ENCODE data around the gene SEC14L1.
"Not testable (repeated sequence)": the region's sequence is repeated elsewhere in the genome, so short reads cannot be mapped to it uniquely, and the experiment has no call there.

Gene SEC14L1

DNA sequence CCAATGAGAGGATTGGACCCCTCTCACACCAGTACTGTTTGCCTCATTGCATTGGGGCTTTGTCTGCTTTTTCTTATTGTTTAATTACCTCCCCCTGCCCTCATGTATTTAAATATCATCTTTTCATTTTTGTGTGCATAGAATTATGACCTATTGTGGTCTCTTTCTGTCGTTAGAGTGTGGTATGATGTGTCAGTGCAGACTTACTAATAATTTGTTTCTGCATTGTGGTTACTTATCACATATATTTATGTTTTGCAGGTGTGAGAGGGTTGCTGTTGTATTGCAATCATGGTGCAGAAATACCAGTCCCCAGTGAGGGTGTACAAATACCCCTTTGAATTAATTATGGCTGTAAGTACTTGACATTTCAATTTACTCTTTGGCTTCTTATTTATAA, 2.5 kb downstream of the SEC14L1 start:
- DNase-seq, result no peak

DNA sequence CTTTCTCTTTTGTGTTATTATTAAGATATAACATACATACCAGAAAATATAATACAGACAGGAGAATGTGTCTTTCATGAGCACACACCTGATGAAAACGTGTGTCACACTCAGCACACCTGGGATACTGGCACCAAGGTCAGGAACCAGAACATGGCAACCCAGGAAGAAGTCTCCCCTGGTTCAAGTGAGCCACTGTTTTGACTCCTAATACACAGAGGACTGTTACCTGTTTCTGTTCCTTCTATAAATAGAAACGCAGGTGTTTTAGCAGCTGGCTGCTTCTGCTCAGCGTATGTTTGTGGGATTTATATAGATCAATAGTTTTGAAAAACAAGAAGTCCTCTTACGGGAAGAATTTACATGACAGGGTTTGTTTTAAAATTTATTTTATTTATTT, 3.5 kb downstream of the SEC14L1 start:
- DNase-seq, result no peak

DNA sequence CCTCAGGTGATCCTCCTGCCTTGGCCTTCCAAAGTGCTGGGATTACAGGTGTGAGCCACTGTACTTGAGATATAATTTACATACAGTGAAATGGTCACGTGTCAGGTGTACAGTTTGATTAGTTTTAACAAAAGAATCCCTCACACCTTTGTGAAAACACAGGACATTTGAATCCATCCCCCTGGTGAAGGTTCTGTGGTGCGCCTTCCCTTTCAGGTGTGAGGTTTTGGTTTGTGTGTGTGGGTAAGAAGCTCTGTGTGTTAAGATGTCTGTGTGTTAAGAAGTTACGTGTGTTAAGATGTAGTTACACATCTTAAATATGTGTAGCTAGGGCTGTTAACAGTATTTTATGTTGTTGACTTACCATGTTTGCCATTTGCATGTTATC, 4.4 kb downstream of the SEC14L1 start:
- no peak for DNase-seq

DNA sequence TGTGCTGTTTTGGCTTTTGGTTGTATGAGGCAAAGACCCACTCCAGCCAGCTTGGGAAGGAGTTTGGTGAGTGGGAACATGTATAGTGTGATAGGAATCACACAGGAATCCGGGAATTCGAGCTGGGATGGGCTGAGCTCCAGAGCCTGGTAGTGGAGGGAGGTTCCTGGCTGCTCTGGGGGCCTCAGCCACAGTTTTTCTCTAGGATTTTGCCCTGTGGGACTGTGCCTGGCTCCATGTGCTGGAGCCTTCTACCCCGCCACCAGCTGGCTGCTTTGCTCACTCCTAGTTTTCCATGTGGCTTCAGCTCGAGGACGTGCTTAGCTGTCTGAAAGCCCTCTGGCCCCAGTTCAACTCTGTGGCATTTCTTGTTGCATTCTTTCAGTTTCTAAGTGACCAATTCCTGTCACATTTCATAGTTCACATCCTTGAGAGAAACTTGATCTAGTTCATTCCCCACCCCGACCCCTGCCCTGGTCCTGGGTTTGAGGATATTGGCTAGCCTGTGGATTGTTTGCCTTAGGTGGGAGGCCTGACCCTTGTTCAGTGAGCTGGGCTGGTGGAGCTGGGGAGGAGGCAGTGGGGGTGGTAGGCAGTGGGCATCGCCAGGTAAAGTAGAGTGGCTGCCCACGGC, 5.0 kb downstream of the SEC14L1 start:
- no peak for DNase-seq

DNA sequence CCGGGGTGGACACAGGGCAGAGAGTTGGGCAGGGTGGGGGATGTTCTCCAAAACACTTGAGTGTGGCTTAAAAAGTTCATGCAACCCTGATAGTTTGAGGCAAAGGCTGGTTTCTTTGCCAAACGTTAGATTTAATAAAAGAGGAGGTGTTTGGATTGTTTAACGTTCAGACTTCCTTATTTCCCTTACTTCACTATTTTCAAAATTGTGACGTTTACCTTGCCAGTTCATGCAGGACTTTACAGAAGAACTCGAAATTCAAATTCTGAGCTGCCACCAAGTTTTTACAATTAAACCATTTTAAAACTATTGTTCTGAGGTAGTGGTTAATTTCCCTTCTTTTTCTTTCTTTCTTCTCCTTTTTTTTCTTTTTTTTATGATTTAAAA, 5.5 kb downstream of the SEC14L1 start:
- no peak for DNase-seq

DNA sequence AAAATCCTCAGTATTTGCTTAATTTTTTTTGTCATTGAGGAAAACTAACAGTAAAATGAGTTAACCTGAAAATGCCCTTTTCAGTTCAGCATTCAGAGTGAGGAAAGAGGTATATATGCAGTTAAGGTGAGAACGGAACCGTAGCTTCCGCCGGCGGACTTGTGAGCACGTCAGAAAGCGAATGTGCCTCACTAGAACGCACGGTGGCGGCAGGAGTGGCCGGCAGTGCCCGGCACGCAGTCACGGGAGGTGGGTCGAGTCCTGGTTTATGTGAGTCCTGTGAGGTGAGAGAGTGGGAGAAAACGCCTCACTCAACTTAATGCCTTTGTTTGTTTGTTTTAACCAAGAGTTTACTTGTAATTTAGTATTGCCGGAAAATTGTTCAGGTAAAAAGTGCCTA, 6.1 kb downstream of the SEC14L1 start:
- no peak for DNase-seq

DNA sequence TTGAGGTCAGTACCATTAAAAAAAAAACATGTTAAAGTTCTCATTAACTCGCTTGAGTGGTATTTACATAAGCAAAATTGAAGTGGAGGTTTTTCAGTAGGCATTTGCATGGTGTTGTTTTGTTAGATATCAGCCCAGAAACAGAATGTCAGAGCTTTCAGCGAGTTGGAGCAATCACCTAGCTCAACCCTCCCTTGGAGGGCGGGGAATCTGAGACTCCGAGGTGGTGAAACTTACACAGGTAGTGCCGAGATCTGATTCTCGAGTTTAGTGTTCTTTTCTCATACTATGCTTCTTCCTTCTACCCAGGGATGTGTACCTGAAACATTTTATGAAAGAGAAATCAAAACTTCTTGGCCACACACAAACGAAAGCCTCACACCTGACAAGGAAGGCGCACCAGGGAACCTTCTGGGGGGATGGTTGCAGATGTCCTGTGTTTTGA, 6.6 kb downstream of the SEC14L1 start:
- DNase-seq, result no peak

DNA sequence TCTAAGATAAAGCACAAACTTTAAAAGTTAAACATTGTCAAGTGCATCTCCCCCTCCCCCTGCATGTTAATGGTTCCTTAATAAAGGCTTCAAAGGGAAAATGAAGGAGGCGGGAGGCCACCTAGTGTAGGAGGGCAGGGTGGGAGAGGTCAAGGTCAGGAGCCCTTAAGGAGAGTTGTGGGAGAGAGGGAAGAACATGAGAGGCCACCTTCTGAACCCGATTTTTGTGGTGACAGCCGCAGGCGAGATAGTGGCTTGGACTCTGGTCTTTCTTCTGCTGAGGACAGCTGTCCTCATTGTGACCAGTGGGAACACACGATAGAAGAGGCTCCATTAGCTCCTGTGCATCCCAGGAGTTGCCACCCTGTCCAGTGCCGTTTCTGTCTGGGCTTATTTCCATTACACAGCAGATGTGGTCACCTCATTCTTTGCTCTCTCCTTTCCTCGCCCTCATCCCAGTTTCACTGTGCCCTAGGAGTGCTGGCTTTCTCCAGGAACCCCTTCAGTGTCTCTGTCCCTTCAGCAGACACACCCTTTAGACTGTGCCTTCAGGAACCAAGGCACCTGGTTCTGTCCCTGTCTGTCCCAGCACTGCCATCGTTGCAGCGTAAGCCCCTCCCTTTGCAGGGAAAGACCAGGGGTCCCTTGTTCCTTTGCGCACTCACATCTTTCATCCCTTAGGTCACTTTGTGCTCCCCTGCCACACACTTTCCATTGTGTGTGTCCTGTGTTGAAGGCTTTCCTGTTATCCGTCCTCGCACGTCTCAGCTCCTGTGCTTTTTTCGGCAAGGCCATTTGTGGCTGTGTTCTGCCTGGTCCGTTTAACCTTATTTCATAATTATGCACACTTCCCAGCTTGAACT, 7.5 kb downstream of the SEC14L1 start:
- DNase-seq, result no peak

DNA sequence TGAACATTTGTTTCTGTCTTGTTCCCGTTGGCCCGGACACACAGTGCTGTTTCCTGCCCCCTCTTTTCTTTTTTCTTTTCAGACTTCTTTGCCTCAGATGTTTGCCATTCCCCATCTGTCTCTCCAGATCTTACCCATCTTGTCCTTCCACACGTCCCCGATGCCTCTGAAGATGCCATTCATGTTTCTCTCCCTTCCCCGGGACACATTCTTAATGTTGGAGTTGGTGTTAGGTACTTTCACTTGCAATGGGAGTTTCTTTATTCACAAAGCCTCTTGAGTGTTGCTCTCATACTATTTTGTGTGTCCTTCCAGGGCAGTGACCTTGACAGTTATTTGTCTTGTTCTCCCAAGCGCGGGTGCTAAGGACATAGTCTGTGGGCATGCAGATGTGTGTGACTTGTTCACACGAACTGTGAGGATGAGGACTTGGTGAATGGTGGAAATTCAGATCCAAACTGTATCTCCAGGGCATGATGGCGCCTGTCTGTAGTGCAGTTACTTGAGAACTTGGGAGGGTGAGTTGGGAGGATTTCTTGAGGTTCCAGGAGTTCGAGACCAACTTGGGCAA, 8.3 kb downstream of the SEC14L1 start:
- no peak for DNase-seq

DNA sequence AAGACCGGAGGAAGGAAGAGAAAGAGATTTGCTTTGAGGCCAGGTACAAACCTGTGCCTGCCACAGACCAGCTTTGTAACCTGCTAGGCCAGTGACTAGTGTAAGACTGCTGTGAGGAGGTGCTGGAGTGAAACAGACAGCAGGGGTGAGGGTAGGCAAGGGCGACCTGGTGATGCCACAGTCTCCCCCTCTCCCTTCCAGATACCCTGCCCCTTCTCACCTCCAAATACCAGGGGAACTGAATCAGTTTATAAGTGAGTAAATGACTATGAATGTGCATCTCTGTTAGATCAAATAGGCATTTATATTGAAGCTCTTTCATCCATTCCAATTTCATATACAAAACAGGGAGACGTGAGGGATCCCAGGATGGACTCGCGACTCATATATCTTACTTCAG, 9.4 kb downstream of the SEC14L1 start:
- no peak for DNase-seq

DNA sequence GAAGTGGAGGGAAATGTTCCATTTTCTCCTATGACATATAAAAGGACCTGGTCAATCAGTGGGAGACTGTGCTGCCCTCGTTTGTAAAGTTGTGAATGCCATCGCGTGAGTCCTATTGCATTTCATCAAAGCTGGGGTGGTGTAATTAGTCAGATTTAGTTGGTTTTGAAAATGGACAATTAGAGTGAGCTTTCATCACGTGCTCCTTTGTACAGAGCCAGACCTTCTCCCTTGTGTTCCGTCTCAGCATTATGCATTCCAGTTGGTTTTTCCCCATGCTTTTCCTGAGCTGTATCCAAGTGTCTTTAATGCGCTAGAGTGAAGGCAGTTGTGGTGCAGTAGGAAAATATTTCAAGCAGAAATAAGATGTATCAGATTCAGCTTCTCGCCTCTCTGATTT, 10.4 kb downstream of the SEC14L1 start:
- no peak for DNase-seq

DNA sequence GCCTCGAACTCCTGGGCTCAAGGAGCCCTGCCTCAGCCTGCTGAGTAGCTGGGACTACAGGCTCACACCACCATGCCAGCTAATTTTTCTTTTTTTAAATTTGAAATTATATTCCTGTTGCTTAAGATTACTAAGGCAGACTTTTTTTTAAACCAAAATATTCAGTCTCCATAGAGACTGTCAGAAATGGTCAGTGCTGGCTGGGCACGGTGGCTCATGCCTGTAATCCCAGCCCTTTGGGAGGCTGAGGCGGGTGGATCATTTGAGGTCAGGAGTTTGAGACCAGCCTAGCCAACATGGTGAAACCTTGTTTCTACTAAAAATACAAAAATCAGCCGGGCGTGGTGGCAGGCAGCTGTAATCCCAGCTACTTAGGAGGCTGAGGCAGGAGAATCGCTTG, 11.3 kb downstream of the SEC14L1 start:
- not testable (repeated sequence) for DNase-seq

DNA sequence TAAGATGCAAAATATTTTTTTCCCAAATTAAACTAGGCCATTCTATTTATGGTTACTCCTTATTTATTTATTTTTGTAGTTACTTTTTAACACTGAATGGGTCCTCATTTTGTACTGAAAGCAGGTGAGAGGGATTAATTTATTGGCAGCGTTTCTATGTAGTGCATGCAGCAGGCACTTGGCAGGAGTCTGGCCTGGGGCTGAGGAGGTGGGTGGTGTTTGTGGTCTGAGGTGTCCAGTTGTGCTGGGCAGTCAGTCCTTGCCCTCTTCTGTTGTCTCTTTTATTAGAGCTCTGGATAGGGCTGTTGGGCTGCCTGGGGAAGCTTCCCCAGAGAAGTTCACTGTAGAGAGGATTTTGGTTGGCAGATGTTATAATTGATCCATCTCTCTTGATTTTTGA, 12.7 kb downstream of the SEC14L1 start:
- DNase-seq, result no peak

DNA sequence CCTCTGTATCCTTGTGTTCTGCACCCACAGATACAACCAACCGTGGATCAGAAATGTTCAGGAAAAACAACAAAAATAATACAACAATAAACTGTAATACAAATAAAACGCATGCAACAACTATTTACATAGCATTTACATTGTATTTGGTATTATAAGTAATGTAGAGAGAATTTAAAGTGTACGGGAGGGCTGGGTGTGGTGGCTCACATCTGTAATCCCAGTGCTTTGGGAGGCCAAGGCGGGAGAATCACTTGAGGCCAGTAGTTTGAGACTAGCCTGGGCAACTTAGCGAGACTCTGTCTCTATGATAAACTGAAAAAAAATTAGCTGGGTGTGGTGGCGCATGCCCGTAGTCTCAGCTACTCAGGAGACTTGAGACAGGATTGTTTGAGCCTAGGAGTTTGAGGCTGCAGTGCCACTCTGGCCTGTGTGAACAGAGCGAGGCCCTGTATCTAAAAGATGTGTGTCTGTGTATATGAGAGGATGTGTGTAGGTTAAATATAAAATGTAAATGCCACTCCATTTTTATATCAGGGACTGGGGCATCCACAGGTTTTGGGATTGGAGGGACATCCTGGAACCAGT, 13.3 kb downstream of the SEC14L1 start:
- no peak for DNase-seq

DNA sequence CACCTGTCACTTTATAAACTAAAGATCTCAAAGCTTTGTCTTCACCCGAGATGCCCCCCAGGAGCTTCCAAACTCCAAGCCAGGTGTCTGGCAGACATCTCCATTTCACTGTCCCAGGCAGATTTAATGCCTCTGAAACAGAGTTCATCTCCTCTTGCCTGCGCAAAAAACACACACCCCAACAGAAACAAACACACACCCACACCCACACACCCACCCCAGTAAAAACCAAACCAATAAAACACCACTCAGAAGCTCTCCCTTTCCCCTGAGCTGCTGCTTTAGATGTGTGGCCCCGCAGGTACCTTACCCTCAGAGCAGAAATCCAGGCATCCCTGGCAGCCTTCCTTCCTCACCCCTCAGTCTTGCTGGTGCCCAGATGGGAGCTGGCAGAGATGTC, 14.4 kb downstream of the SEC14L1 start:
- no peak for DNase-seq

DNA sequence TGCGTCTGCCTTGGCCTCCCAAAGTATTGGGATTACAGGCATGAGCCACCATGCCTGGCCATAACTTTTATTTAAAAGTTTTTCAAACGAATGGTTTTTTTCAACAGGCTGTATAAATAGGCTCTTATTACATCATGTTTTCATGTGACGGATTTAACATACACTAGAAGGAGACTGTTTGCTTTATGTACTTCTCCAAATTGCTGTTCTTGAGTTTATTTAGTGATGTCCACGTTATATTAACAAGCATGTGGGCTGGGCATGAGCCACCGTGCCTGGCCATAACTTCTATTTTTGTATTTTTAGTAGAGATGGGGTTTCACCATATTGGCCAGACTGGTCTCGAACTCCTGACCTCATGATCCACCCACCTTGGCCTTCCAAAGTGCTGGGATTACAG, 17.0 kb downstream of the SEC14L1 start:
- DNase-seq, result not testable (repeated sequence)

DNA sequence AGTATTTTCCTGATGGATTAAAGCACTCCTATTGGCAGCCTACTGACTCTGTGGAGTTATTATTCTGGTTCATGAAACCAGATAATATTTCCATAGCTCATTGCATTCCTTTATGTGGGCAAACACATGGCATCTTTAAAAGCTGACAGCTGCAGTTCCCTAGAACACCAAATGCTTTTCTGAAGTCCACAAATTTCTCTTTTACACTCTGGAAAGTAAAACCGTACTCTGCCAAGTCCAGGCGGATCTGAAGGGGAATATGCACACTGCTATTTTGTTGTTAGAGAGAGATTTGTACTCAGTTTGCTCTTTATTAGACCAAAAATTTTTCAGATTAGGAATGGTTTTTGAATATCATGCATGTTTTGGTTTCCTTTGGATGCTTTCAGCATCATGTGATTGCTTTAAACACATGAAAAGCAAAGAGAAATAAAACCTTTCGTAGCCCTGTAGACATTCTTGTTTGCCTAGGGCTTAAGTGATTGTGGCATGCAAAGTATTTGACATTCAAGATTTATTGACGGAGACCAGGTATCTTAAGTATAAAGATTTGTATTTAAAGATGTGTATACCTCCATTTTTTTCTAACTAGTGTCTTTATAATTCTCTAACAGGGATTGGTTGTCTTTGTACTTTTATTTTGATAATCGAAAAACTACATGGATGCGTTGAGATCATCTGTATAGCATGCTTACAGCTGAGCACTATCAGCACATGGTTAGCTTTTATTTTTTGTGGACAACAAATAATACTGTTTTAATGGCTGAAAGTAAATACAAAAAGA, 19.5 kb downstream of the SEC14L1 start:
- no peak for DNase-seq

DNA sequence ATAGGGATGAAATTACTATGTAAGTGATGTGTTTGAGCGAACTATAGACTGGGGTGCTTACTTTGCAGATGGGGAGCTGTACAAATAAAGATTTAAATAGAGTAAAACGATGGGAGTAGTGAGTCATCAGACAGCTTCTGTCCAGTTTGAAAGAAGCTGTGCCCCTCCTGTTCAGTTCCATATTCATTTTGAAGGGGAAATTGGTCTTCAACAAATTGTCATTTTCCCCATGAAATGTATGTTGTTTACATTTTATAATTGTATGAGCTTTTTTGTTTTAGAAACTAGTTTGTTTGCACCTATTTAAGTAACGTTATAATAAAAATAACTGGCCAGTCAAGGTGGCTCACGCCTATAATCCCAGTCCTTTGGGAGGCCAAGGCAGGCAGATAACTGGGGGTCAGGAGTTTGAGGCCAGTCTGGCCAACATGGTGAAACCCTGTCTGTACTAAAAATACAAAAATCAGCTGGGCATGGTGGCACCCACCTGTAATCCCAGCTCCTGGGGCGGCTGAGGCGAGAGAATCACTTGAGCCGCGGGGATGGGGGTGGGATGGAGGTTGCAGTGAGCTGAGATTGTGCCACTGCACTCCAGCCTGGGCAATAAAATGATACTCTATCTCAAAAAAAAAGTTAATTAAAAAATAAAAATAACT, 20.2 kb downstream of the SEC14L1 start:
- DNase-seq, result no peak

DNA sequence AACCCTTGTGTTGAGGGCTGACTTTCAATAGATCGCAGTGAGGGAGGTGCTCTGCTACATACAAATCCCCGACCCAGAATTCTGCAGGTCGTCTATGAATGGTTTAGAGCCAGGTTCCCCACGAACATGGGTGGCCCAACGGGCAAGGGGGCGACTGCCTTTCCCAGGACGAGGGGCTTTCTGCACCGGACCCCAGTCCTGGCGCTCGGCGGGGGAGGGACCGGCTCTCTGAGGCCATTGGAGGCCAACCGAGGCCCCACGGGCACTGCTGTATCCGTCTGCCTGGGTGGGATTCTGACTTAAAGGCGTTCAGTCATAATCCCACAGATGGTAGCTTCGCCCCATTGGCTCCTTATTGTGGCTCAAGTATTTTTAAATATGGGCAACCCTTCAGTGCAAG, 21.2 kb downstream of the SEC14L1 start:
- DNase-seq, result no peak

DNA sequence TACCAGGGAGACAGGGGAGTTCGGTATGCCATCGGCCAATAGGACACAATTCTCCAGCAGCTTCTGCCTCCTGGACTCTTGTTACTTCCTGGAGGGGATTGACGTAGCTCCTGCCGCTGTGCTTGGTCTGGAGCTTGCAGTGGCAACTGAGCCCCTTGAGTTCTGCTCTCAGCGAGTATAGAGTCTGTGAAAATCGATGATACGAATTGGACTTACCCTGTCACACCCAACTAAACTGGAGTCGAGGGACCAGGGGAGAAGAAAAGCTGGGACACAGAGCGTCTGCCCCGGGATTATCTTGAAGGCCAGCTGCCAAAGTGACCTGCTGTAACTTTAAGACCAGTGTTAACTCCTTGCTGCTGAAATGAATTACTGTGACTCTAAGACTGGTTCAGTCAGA, 22.2 kb downstream of the SEC14L1 start:
- DNase-seq, result no peak

DNA sequence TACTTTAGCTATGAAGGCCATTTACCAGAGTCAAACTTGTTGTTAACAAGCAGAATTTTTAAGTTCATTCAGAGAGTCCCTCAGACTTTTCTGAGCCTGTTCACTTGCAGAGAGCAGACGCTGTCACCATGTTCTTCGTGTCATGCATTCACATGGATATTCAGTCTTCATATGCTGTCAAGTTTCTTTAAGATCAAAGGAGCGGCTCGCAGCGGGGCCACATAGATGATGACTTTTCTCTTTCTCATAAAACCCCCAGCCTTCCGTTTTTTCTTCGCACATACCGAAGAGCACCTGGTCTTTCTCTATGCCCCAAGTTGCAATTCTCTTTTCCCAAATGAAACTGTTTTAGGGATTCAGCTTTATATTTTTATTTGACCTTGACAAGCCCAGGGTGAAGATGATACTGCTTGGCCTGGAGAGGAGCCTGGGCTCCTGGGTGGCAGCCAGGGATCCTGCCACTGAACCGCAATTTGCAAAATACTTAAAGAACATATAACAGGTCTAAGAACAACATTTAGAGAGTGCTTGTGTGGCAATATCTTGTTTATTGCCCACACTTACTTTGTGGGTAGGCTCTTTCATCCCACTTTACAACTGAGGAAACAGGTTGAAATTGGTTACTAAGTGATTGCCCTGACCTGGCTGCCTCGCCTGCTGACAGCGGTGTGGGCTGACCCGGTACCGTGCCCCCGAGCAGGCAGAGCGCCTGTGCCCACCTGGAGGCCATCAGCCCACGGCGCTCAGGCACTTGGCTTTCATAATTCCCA, 22.9 kb downstream of the SEC14L1 start:
- no peak for DNase-seq

Measured in 8988T (cell line).